MM.1S (cell line): ENCODE results near the gene PRELID3B.

Source experiments
- DNase-seq: peaks from one replicate; pipeline ENCODE4 v3.0.0-alpha.2; 2015
- H2AFZ ChIP-seq: fragments of 300-600 bp; sonication (generic); 2 replicates; pipeline ENCODE4 v1.6.0; 2016; ENCODE audit warnings: antibody characterized with exemption, low read length
- H3F3A ChIP-seq: fragments of 300-600 bp; sonication (generic); 2 replicates; pipeline ENCODE4 v1.6.1; 2016; ENCODE audit warnings: mild to moderate bottlenecking, antibody characterized with exemption, low read length, moderate library complexity, mixed read lengths; ENCODE audit not compliant: insufficient read depth
- H3K27ac ChIP-seq: fragments of 300-600 bp; sonication (generic); 2 replicates; pipeline ENCODE4 v1.5.1; 2016; ENCODE audit warnings: mild to moderate bottlenecking, low read length
- H3K27me3 ChIP-seq: fragments of 300-600 bp; sonication (generic); replicated peaks from 2 replicates; pipeline ENCODE4 v1.6.0; 2016; ENCODE audit warnings: low read length; ENCODE audit not compliant: insufficient read depth
- H3K36me3 ChIP-seq: fragments of 300-600 bp; sonication (generic); replicated peaks from 2 replicates; pipeline ENCODE4 v1.6.1; 2016; ENCODE audit warnings: mild to moderate bottlenecking, low read length, mixed read lengths; ENCODE audit not compliant: insufficient read depth
- H3K4me1 ChIP-seq: fragments of 300-600 bp; sonication (generic); 2 replicates; pipeline ENCODE4 v1.6.1; 2016; ENCODE audit warnings: low read length, mixed read lengths
- H3K4me2 ChIP-seq: fragments of 300-600 bp; sonication (generic); 2 replicates; pipeline ENCODE4 v1.6.0; 2016; ENCODE audit warnings: low read depth, low read length
- H3K4me3 ChIP-seq: fragments of 300-600 bp; sonication (generic); 2 replicates; pipeline ENCODE4 v1.5.1; 2016; ENCODE audit warnings: low read length, mixed read lengths
- H3K79me2 ChIP-seq: fragments of 300-600 bp; sonication (generic); 2 replicates; pipeline ENCODE4 v1.6.1; 2016; ENCODE audit warnings: mixed run types, low read length, mixed read lengths
- H3K9ac ChIP-seq: fragments of 300-600 bp; sonication (generic); 2 replicates; pipeline ENCODE4 v1.6.1; 2016; ENCODE audit warnings: low read length, mixed read lengths
- H3K9me2 ChIP-seq: fragments of 300-600 bp; sonication (generic); replicated peaks from 2 replicates; pipeline ENCODE4 v1.6.1; 2016; ENCODE audit warnings: mild to moderate bottlenecking, low read length, mixed read lengths; ENCODE audit not compliant: insufficient read depth
- H3K9me3 ChIP-seq: fragments of 300-600 bp; sonication (generic); replicated peaks from 2 replicates; pipeline ENCODE4 v1.6.1; 2016; ENCODE audit warnings: mild to moderate bottlenecking, low read length, mixed read lengths; ENCODE audit not compliant: insufficient read depth
- H4K20me1 ChIP-seq: fragments of 300-600 bp; sonication (generic); 2 replicates; pipeline ENCODE4 v1.6.1; 2016; ENCODE audit warnings: mild to moderate bottlenecking, low read length, moderate library complexity, mixed read lengths; ENCODE audit not compliant: insufficient read depth
- EZH2 ChIP-seq: fragments of 300-600 bp; sonication (generic); optimal IDR thresholded peaks from 2 replicates; pipeline ENCODE3; 2017; ENCODE audit warnings: low read depth, mild to moderate bottlenecking, antibody characterized with exemption, low read length, mixed read lengths
- EZH2phosphoT487 ChIP-seq: fragments of 300-600 bp; sonication (generic); IDR thresholded peaks from 2 replicates; pipeline ENCODE4 v1.6.1; 2018; ENCODE audit warnings: antibody characterized with exemption, low read length
- TF ChIP-seq, protein P1 (sequence below): fragments of 300-600 bp; sonication (generic); IDR thresholded peaks from 2 replicates; pipeline ENCODE4 v1.5.1; 2016; ENCODE audit warnings: antibody characterized with exemption, low read length, mixed read lengths

The PRELID3B gene

DNA sequence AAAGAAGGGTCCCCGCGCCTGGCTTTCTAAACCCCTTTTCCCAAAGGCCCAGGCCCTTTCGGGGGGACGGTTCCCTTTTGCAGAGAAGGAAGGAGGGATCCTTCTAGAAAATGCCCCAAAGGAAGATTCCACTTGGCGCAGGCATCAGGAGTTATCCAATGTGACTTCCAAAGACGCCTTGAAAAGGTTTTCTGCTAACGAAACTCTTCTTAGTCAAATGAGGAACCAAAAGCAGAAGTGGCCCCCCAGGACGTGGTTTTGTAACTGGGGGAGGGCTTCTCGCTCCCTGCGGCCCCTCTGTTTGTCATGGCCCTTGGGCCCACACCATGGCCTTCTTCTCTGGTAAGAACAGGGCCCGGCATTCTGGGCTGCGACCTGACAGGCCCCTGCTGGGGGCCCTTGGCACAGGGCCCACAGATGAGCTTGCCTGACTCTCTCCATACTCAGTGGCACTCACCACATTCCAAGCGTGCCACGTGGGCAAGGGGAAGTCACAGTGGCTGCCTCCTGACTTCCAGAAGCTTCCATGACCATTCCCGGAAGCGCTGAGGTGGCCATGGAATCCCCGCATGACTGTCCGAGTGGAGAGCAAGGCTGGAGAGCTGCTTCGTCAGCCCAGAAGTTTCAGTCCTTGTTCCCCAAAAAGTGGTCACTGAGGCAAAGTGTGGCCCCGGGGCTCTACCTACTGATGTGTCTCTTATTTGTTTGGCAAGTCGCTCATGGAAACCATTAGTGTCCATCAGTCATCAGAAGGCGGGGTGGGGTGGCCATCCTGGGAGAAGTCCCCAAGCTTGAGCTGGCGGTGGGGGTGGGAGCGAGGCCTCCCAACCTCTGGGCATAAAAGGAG, 34.7 kb downstream of the PRELID3B start:
- Histone ChIP-seq H3K4me3 (peak overlapping the region; percentile 67; the same call in 1 of the 2 replicates), H2AFZ (0 out of 2 replicates have a peak overlapping the region, but pooled peaks have one; percentile 29), H3K9ac (no peak overlapping the region), H3F3A (peaks cover 23% of the 10 kb centered on the region), H3K27me3 (no peaks in the 10 kb centered on the region), H3K36me3 (no peaks in the 10 kb centered on the region), H3K9me2 (no peaks in the 10 kb centered on the region), H3K4me2 (peak overlapping the region; percentile 96; the same call in 1 of the 2 replicates), H4K20me1 (no peaks in the 10 kb centered on the region), H3K9me3 (no peaks in the 10 kb centered on the region), H3K79me2 (no peaks in the 10 kb centered on the region), H3K27ac (no peak overlapping the region), H3K4me1 (peaks cover 33% of the 10 kb centered on the region)
- TF ChIP-seq EZH2 (no peak), EZH2phosphoT487 (no peak)
- TF ChIP-seq, protein P1, sequence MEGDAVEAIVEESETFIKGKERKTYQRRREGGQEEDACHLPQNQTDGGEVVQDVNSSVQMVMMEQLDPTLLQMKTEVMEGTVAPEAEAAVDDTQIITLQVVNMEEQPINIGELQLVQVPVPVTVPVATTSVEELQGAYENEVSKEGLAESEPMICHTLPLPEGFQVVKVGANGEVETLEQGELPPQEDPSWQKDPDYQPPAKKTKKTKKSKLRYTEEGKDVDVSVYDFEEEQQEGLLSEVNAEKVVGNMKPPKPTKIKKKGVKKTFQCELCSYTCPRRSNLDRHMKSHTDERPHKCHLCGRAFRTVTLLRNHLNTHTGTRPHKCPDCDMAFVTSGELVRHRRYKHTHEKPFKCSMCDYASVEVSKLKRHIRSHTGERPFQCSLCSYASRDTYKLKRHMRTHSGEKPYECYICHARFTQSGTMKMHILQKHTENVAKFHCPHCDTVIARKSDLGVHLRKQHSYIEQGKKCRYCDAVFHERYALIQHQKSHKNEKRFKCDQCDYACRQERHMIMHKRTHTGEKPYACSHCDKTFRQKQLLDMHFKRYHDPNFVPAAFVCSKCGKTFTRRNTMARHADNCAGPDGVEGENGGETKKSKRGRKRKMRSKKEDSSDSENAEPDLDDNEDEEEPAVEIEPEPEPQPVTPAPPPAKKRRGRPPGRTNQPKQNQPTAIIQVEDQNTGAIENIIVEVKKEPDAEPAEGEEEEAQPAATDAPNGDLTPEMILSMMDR = no peak
- no peak for DNase-seq

DNA sequence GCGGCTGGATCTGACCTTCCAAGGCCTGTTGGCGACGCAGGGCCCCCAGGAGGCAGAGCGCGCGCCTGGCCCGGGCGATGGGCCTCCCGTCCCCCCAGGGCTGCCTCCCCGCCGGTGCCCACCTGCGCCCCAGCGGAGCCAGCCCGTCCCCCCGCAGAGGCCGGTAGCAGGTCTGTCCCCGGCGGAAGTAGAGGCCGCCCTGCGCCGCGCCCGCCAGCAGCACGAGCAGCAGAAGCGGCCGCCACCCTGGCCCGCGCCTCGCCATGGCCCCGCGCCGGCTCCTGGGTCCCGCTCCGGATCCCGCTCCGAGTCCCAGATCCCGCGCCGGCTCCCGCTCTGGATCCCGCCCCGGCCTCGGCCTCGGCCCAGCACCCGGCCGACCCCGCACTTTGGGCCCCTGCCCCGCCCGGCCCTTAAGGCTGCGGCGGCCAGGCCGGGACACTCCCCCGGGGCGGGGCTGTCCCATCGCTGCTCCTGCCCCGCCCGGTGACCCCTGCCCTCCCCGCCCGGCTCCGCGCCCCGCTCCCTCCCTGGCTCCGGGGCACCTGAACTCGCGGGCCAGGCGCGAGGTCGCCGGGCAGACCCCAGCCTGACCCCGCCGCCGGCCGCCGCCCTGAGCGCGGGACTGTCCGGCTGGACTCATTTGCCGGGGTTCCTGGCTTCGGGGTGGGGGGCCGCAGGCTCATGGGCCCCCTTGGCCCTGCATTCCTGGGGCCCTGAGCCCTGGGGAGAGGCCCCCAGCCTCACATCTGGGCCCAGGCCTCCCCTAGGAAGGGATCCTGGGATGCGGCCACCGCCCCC, 35.5 kb downstream of the PRELID3B start, which contains the start of gene CTSZ:
Gene CTSZ, minus strand, starts transcription at position 391 of the 801 bp plus-strand sequence. Its CDS starts 126 bp downstream, at position 265.
- Histone ChIP-seq H3K4me2 (peak within 1 kb of the TSS; percentile 96), H2AFZ (peak within 1 kb of the TSS; percentile 57), H4K20me1 (no peaks in the 10 kb centered on the region), H3K4me1 (peaks cover 33% of the 10 kb centered on the region), H3F3A (peaks cover 23% of the 10 kb centered on the region), H3K79me2 (no peaks in the 10 kb centered on the region), H3K9ac (peak within 1 kb of the TSS; percentile 56), H3K9me3 (no peaks in the 10 kb centered on the region), H3K4me3 (peak within 1 kb of the TSS; percentile 67), H3K36me3 (no peaks in the 10 kb centered on the region), H3K27me3 (no peaks in the 10 kb centered on the region), H3K27ac (no peak within 1 kb of the TSS), H3K9me2 (no peaks in the 10 kb centered on the region)
- TF ChIP-seq, protein P1 = no peak
- TF ChIP-seq EZH2phosphoT487 = no peak
- peak; percentile 20 for DNase-seq

DNA sequence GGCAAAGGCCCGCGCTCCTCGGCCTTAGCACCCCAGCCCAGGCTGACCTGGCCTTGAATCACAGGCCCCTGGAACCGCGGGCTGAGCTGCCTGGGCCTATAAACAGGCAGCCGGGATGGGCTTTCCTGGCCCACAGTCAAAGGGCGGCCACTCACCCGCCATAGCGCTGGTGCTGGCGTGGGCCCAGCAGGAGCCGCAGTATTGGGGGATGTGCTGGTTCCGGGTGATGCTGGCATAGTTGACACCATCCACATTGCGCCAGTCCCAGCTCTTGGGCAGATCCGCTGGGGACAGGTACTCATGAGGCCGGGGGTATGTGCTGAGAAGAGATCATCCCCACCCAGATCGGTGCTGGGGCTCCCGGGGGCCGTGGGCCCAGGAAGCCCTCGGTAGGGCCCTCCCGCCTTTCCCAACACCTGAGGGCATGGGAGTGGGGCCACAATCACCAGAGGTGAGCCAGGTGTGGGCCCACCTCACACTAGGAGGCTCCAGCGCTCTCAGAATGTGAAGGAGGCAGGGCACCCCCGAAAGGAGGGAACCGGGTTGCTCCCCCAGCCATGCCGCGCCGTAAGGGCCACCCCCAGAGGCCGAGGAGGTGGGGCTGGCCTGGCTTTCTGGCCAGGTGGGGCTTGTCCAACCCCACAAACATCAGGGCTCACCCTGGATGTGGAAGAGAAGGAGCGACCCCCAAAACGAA, 36.3 kb downstream of the PRELID3B start:
- peak overlapping the region; percentile 57 for H2AFZ ChIP-seq
- no peak overlapping the region for H3K27ac ChIP-seq
- peak overlapping the region; percentile 56 for H3K9ac ChIP-seq
- DNase-seq = no peak
- H3K4me1 ChIP-seq = peaks cover 33% of the 10 kb centered on the region
- peaks cover 23% of the 10 kb centered on the region for H3F3A ChIP-seq
- TF ChIP-seq EZH2 (no peak), EZH2phosphoT487 (no peak)
- TF ChIP-seq, protein P1 = no peak
- H3K79me2 ChIP-seq = no peaks in the 10 kb centered on the region
- no peaks in the 10 kb centered on the region for H3K27me3 ChIP-seq
- peak overlapping the region; percentile 96 for H3K4me2 ChIP-seq
- H4K20me1 ChIP-seq = no peaks in the 10 kb centered on the region
- H3K36me3 ChIP-seq = no peaks in the 10 kb centered on the region
- no peaks in the 10 kb centered on the region for H3K9me3 ChIP-seq
- H3K4me3 ChIP-seq = peak overlapping the region; percentile 67
- no peaks in the 10 kb centered on the region for H3K9me2 ChIP-seq
